HL-60 (cell line): ENCODE data around the gene PRR20C.
"Not testable (repeated sequence)": the region's sequence is repeated elsewhere in the genome, so short reads cannot be mapped to it uniquely, and the experiment has no call there.

Source experiments
- GABPA ChIP-seq: IDR thresholded peaks from 2 replicates; pipeline ENCODE4 v1.6.1; 2012; ENCODE audit warnings: low read depth
- POLR2AphosphoS5 ChIP-seq: IDR thresholded peaks from 2 replicates; pipeline ENCODE4 v1.6.1; 2012; ENCODE audit warnings: low read depth
- SPI1 ChIP-seq: IDR thresholded peaks from 2 replicates; pipeline ENCODE4 v1.6.1; 2012; ENCODE audit warnings: low read depth, mild to moderate bottlenecking, borderline replicate concordance
- TF ChIP-seq, protein P1 (sequence below): IDR thresholded peaks from one replicate; pipeline ENCODE4 v1.5.1; 2011; ENCODE audit warnings: low read length, control low read depth, inconsistent platforms; ENCODE audit not compliant: insufficient read depth
- TF ChIP-seq, protein P2 (sequence below): IDR thresholded peaks from 2 replicates; pipeline ENCODE4 v1.6.1; 2012; ENCODE audit warnings: low read depth; ENCODE audit not compliant: insufficient replicate concordance

DNA sequence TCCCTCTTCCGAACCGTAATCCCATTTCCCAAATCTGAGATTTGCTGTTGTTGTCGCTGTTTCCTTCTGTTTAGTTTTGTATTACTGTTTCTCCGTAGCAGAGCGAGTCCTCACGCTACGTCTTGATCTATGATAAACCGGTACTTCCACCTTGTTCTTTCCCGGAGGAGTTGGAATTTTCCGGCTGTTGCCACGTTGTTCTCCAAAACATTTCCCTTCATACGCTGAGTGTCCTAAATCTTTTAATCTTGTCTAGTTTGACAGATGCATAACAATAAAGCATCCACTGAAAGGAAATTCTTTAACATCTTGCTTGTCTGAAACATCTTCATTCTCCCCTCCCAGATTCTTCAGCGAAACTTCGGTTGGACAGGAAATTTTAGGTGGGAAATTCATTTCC, 5.8 kb upstream of the PRR20C start:
- TF ChIP-seq, protein P1, sequence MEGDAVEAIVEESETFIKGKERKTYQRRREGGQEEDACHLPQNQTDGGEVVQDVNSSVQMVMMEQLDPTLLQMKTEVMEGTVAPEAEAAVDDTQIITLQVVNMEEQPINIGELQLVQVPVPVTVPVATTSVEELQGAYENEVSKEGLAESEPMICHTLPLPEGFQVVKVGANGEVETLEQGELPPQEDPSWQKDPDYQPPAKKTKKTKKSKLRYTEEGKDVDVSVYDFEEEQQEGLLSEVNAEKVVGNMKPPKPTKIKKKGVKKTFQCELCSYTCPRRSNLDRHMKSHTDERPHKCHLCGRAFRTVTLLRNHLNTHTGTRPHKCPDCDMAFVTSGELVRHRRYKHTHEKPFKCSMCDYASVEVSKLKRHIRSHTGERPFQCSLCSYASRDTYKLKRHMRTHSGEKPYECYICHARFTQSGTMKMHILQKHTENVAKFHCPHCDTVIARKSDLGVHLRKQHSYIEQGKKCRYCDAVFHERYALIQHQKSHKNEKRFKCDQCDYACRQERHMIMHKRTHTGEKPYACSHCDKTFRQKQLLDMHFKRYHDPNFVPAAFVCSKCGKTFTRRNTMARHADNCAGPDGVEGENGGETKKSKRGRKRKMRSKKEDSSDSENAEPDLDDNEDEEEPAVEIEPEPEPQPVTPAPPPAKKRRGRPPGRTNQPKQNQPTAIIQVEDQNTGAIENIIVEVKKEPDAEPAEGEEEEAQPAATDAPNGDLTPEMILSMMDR: not testable (repeated sequence)
- not testable (repeated sequence) for TF ChIP-seq SPI1, POLR2AphosphoS5, GABPA
- TF ChIP-seq, protein P2, sequence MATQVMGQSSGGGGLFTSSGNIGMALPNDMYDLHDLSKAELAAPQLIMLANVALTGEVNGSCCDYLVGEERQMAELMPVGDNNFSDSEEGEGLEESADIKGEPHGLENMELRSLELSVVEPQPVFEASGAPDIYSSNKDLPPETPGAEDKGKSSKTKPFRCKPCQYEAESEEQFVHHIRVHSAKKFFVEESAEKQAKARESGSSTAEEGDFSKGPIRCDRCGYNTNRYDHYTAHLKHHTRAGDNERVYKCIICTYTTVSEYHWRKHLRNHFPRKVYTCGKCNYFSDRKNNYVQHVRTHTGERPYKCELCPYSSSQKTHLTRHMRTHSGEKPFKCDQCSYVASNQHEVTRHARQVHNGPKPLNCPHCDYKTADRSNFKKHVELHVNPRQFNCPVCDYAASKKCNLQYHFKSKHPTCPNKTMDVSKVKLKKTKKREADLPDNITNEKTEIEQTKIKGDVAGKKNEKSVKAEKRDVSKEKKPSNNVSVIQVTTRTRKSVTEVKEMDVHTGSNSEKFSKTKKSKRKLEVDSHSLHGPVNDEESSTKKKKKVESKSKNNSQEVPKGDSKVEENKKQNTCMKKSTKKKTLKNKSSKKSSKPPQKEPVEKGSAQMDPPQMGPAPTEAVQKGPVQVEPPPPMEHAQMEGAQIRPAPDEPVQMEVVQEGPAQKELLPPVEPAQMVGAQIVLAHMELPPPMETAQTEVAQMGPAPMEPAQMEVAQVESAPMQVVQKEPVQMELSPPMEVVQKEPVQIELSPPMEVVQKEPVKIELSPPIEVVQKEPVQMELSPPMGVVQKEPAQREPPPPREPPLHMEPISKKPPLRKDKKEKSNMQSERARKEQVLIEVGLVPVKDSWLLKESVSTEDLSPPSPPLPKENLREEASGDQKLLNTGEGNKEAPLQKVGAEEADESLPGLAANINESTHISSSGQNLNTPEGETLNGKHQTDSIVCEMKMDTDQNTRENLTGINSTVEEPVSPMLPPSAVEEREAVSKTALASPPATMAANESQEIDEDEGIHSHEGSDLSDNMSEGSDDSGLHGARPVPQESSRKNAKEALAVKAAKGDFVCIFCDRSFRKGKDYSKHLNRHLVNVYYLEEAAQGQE: not testable (repeated sequence)
